Prostate gland (tissue), 2 donors: ENCODE data around the gene ARIH1. TPM values are rescaled to one million over a fixed set of nuclear protein-coding genes. Genes with fewer than 3 reads are reported as not detected.
"Not testable (repeated sequence)": the region's sequence is repeated elsewhere in the genome, so short reads cannot be mapped to it uniquely, and the experiment has no call there.

ENCODE experiments used
- DNase-seq: peaks from one replicate; pipeline ENCODE4 v3.0.0-alpha.2; 2019; ENCODE audit warnings: low spot score
- H3K27ac ChIP-seq, 2 donors: fragments of 200-600 bp; sonication (generic); 2 replicates each; pipeline ENCODE4 v1.5.1; 2017 to 2019
- H3K27me3 ChIP-seq: fragments of 200-600 bp; sonication (generic); replicated peaks from 2 replicates; pipeline ENCODE4 v1.5.1; 2019; ENCODE audit not compliant: insufficient read depth
- H3K36me3 ChIP-seq, 2 donors: fragments of 200-600 bp; sonication (generic); 1 replicate in 1 of 2; 2 replicates in 1 of 2; pipeline versions ENCODE4 v1.5.1 to v1.8.1; 2017 to 2019
- H3K4me1 ChIP-seq: fragments of 200-600 bp; sonication (generic); replicated peaks from 2 replicates; pipeline ENCODE4 v1.5.1; 2019
- H3K4me3 ChIP-seq, 2 donors: fragments of 200-600 bp; sonication (generic); 2 replicates each; pipeline ENCODE4 v1.5.1; 2017 to 2019
- H3K9me3 ChIP-seq: fragments of 200-600 bp; sonication (generic); 2 replicates; pipeline ENCODE4 v1.5.1; 2017
- CTCF ChIP-seq, 4 experiments: fragments of 200-600 bp in 2 of 4; fragments of 450-650 bp in 2 of 4; sonication (generic) in 2 of 4; IDR thresholded peaks; 1 replicate in 3 of 4; 2 replicates in 1 of 4; pipeline ENCODE4 v1.5.1; 2016 to 2019; ENCODE audit warnings: antibody characterized with exemption in 4 of 4, mild to moderate bottlenecking in 2 of 4, moderate library complexity in 2 of 4
- POLR2A ChIP-seq: fragments of 450-650 bp; IDR thresholded peaks from one replicate; pipeline ENCODE4 v1.6.1; 2016; ENCODE audit warnings: antibody characterized with exemption, mild to moderate bottlenecking
- POLR2AphosphoS5 ChIP-seq: sonication (generic); formaldehyde crosslinking; IDR thresholded peaks from one replicate; pipeline ENCODE4 v1.6.1; 2017; ENCODE audit warnings: antibody characterized with exemption
- WGBS: methylation state at CpG from one replicate; pipeline ENCODE4 v1.1.5; 2018; 5-methylcytosine and 5-hydroxymethylcytosine counted together
- intact Hi-C: fragments of 100-400 bp; cut with DNase I; formaldehyde crosslinking; loops from one replicate; pipeline ENCODE4 v1.14.2; 2022
- total RNA-seq, 2 donors: library from RNA; depleted of rRNA; stranded (reverse); fragments of >200 nt; gene quantifications; one replicate each; pipeline ENCODE4 v1.1.0, GENCODE V29; 2016

Gene ARIH1
- total RNA-seq, 2 donors from 2014 or later, result 35.7 to 38.7 TPM

- DNase-seq, result peak; percentile 28
- Histone ChIP-seq H3K4me1 (no peaks in the 10 kb centered on the region), H3K4me3 (no peak overlapping the region), H3K27me3 (no peaks in the 10 kb centered on the region), H3K27ac (no peak overlapping the region), H3K36me3 (no peaks in the 10 kb centered on the region), H3K9me3 (no peaks in the 10 kb centered on the region)
- no peak for TF ChIP-seq POLR2A
- no peak for TF ChIP-seq POLR2AphosphoS5
- TF ChIP-seq CTCF (IDR thresholded peaks at IDR 0.05), result peak; percentile 21 to 53 (median 48)
- intact Hi-C loops, result no loop called here
- 11% methylated on average over 2 of the region's 2 CpGs for WGBS
Observed at GRCh38 chr15:72599855-72600464, 125.8 kb downstream of the ARIH1 start.

GRCh38 chr15:72604794-72605193, 130.7 kb downstream of the ARIH1 start:
- TF ChIP-seq CTCF (IDR thresholded peaks at IDR 0.05) (no peak), POLR2AphosphoS5 (no peak), POLR2A (no peak)
- intact Hi-C loops, result no loop called here
- 91% methylated on average over 4 of the region's 4 CpGs for whole genome bisulfite sequencing
- no peak overlapping the region for H3K27ac ChIP-seq
- H3K27me3 ChIP-seq, result no peaks in the 10 kb centered on the region
- no peak for DNase-seq
- H3K36me3 ChIP-seq, result no peaks in the 10 kb centered on the region
- no peaks in the 10 kb centered on the region for H3K4me1 ChIP-seq
- no peaks in the 10 kb centered on the region for H3K9me3 ChIP-seq
- no peak overlapping the region for H3K4me3 ChIP-seq

- H3K27me3 ChIP-seq, H3K4me3 ChIP-seq, DNase-seq, intact Hi-C loops, H3K27ac ChIP-seq, H3K36me3 ChIP-seq, H3K4me1 ChIP-seq, H3K9me3 ChIP-seq: not testable (repeated sequence)
- WGBS, result 92% methylated on average over 3 of the region's 3 CpGs
Observed at GRCh38 chr15:72608084-72608483, 134.0 kb downstream of the ARIH1 start.

GRCh38 chr15:72609862-72610261, 135.7 kb downstream of the ARIH1 start:
- H3K27ac ChIP-seq, result no peak overlapping the region
- intact Hi-C loops, result no loop called here
- WGBS, result 84% methylated on average over 8 of the region's 8 CpGs
- no peak overlapping the region for H3K4me3 ChIP-seq
- TF ChIP-seq POLR2A, result no peak
- no peak for TF ChIP-seq POLR2AphosphoS5
- TF ChIP-seq CTCF (IDR thresholded peaks at IDR 0.05), result no peak
- H3K27me3 ChIP-seq, result no peaks in the 10 kb centered on the region
- DNase-seq, result no peak
- no peaks in the 10 kb centered on the region for H3K9me3 ChIP-seq
- H3K4me1 ChIP-seq, result no peaks in the 10 kb centered on the region
- no peaks in the 10 kb centered on the region for H3K36me3 ChIP-seq

GRCh38 chr15:72612324-72612723, 138.2 kb downstream of the ARIH1 start:
- H3K36me3 ChIP-seq, H3K4me3 ChIP-seq, intact Hi-C loops, DNase-seq, H3K9me3 ChIP-seq, H3K27ac ChIP-seq, H3K4me1 ChIP-seq, H3K27me3 ChIP-seq: not testable (repeated sequence)
- 100% methylated on average over 3 of the region's 3 CpGs for WGBS

GRCh38 chr15:72614810-72615532, 140.8 kb downstream of the ARIH1 start:
- no peaks in the 10 kb centered on the region for H3K27me3 ChIP-seq
- H3K36me3 ChIP-seq, result no peaks in the 10 kb centered on the region
- H3K9me3 ChIP-seq, result no peaks in the 10 kb centered on the region
- no peaks in the 10 kb centered on the region for H3K4me1 ChIP-seq
- DNase-seq, result no peak
- intact Hi-C loops, result no loop called here
- 91% methylated on average over 3 of the region's 3 CpGs for WGBS
- no peak overlapping the region for H3K27ac ChIP-seq
- TF ChIP-seq CTCF (IDR thresholded peaks at IDR 0.05), result no peak
- no peak for TF ChIP-seq POLR2A
- TF ChIP-seq POLR2AphosphoS5, result no peak
- no peak overlapping the region for H3K4me3 ChIP-seq

- DNase-seq, intact Hi-C loops, H3K4me3 ChIP-seq, H3K27ac ChIP-seq, H3K36me3 ChIP-seq, H3K27me3 ChIP-seq, H3K9me3 ChIP-seq, H3K4me1 ChIP-seq: not testable (repeated sequence)
- WGBS, result 57% methylated on average over 6 of the region's 7 CpGs
Observed at GRCh38 chr15:72615533-72616233, 141.6 kb downstream of the ARIH1 start.
